Fibroblast of lung (primary cell): ENCODE measurements around the gene HLF.

Experiments
- CTCF ChIP-seq, 2 donors: IDR thresholded peaks in 1 of 2; conservative IDR thresholded peaks in 1 of 2; 1 replicate in 1 of 2; 2 replicates in 1 of 2; pipeline ENCODE4 v1.5.1; 2011 to 2012; ENCODE audit warnings: low read length in 2 of 2, control low read depth in 1 of 2, inconsistent platforms in 1 of 2, low read depth in 1 of 2, mild to moderate bottlenecking in 1 of 2
- EZH2 ChIP-seq: IDR thresholded peaks from 2 replicates; pipeline ENCODE4 v1.5.1; 2012; ENCODE audit warnings: low read length, control low read depth, mild to moderate bottlenecking; ENCODE audit errors: missing control alignments

GRCh38 chr17:55351226-55351625, 86.5 kb downstream of the HLF start:
- no peak for TF ChIP-seq EZH2
- TF ChIP-seq CTCF (conservative IDR thresholded peaks at IDR 0.05 in 1 of 2, IDR thresholded peaks at IDR 0.05 in 1 of 2; ENCODE audit: low read depth in 1 of 2, low read length in 2 of 2): no peak
